HuH-7.5 (cell line): ENCODE measurements around the gene CHMP1B.
A peak's percentile ranks its signal among the peaks of the same experiment; 100 is the strongest.
"Not testable (repeated sequence)": the region's sequence is repeated elsewhere in the genome, so short reads cannot be mapped to it uniquely, and the experiment has no call there.

Experiments
- DNase-seq: peaks from one replicate; pipeline ENCODE4 v3.0.0; 2011; ENCODE audit warnings: low spot score

CHMP1B gene

DNA sequence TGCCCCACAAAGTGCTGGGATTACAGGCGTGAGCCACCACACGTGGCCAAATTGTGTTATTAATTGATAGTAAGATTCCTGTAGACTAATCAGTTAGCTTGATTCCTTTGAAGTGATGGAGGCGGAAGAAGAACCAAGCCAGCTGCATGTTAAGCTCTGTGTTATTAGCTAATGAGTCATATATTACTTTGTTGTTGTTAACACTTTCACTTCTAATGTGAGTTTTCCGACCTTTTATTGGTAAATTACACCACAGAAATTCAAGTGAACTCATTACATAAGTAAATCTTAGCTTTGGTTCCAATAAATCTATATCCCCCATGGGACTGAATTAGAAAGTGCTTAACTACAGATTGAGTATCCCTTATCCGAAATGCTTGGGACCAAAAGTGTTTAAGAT lies 20.3 kb downstream of the CHMP1B start:
- no peak for DNase-seq

DNA sequence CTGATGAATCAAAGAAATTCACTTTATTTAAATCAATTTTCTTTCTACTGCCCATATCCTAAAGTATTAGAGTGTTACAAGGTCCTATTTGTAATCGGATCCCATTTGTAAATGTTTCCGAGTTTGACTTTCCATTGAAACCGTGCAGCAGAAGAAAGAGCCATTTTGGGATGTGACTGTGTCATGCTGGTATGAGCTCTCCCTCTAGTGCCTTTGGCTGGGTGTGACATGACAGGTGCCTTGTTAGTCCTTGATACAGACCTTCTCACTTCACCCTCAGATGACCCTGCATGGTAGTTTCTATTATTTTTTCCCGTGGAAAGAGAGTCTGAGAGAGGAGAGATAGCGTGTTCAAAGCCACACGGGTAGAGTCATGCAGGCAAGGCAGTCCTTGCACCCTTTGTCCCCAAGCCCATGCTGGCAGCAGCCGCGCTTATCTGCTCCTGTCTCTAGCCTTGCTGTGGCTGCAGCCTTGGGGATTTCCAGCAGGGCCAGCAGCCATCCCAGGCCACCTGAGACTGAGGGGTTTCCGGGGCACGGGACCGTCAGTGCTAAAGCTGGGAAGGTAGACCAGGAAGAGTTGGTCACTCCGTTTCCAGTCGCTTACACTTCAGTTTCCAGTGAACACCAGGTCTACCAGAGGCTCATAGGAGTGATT lies 21.4 kb downstream of the CHMP1B start:
- peak; percentile 92 for DNase-seq

DNA sequence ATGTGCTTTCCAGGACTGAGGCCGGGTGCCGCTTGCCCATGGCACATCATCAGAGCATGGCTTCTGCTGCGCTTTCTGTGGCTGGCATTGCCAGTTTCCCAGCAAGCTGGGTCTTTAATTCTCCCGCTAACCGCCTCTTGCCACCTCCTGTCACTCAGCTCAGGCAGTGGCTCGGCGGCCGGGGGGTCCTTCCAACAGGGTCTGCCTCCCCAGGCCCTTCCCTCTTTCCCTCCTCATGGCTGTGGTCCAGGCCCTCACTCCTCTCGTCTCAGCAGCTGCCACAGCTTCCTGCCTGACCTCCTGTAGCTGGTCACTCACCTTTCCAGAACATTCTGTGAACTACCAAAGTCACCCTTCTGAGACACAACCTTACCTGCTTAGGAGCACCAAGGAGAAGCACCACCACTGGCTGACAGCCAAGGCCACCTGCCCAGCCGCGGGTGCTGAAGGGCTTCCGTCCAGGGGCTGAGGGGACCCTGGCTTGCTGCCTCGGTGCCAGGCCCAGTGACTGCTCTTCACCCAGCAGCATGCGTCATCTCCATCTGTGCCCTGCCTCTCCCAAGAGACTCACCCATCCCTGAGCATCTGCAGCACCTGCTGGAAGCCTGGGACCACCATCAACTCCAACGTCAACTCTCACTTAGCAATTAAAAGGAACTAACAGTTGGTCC lies 22.6 kb downstream of the CHMP1B start:
- DNase-seq = no peak

DNA sequence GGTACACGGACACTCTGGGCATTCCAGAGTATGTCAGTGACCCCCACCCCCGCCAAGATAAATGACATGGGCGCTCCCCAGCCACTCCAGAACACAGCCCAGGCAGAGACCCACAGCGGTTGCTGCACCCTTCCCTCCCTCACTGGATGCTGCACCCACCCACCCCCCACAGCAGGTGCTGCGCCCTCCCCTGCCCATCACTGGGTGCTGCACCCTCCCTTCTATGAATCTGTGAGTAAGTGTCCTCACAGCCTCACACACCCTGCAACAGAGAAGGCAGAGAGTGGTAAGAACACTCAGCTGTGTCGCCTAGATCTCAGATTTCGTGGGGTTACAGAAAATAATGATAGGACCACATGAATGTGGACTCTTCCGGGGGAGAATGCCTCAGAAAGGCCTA lies 23.5 kb downstream of the CHMP1B start:
- DNase-seq = no peak

DNA sequence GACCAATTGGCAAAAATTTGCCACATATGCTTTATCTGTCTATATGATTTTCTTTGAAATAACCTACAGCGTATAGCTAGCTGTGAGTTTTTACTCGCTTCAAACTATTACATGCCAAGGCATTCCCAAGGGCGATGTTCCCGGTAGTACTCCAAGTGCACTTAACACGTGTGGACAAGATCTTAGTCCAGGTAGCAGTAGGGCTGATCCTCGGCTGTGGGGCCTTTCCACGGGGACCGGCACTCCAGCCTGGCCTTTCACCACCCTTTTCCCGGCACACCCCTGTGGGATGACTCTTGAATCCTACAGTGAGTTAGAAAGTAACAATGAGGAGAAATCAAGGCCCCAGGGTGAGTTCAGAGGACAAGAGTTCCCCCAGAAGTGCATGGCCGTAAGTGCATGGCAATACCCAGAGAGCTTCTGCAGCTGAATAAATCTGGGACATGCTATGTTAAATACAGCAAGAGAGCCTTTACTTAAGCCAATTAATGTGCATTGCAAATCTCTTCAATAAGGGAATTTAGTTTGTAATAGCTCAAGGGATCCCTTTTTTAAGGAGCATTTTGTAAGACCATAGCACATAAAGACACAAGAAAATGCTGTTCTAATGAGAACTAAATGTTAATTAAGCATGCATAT lies 26.4 kb downstream of the CHMP1B start:
- DNase-seq = no peak

DNA sequence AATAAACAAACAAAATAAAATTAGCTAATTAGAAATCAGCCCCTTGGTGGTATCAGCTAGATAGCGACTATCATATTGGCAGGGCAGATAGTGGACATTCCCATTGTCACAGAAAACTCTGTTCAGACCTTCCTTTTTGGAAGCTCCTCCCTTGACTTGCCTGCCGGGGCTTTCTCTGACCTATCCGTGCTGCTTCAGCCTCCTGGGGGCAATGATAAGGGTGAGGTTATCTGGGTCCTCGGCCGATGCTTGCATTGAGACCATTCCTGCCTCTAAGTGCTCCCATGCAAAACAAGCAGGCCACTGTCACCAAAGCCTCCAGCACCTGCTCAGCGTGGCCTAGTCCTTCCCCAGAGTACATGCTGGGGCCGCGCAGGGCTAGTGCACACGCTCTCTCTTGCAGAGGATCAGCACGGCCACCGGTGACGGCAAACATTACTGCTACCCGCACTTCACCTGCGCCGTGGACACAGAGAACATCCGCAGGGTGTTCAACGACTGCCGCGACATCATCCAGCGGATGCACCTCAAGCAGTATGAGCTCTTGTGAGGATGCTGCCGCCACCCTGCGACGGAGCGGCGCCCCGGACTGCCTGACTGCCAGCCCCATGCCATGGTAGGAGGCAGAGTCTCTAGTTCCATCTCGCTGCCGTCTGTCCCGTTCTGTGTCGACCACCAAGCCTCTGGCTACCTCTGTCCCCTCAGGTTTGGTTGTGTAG lies 29.5 kb downstream of the CHMP1B start:
- no peak for DNase-seq

DNA sequence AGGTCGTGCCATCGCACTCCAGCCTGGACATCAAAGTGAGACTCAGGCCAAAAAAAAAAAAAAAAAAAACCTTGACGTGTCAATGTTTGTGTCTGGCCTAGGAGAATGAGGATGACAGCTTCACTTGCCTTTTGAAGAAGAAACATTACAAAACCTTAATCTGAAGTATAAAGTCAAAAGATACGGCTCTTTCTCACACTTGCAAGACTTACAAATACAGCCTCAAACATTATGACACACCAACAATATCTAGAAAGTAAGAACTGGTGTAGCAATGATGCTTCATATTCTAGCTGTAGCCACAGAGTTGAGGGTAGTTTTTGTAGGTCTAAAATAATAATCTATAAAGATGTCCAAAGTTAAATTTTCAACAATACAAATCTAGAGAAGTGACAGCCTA lies 31.4 kb downstream of the CHMP1B start:
- no peak for DNase-seq

DNA sequence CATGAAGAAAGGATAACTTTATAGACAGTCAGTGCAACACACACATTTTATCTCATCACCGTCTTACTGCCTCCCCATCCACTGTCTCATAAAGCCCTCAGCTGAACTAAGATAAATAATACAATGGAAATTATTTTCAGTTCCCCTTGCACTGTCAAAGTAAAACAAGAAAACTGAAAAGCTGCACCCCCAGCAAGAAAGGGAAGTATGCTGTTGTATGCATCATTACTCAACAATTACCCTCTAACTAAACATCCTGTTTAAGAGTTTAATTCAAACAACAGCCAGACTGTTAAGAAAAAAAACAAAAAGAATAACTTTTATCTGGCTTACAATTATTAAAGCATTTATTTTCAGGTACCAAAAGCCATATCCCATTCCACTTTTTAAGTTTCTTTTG lies 31.9 kb downstream of the CHMP1B start:
- no peak for DNase-seq

DNA sequence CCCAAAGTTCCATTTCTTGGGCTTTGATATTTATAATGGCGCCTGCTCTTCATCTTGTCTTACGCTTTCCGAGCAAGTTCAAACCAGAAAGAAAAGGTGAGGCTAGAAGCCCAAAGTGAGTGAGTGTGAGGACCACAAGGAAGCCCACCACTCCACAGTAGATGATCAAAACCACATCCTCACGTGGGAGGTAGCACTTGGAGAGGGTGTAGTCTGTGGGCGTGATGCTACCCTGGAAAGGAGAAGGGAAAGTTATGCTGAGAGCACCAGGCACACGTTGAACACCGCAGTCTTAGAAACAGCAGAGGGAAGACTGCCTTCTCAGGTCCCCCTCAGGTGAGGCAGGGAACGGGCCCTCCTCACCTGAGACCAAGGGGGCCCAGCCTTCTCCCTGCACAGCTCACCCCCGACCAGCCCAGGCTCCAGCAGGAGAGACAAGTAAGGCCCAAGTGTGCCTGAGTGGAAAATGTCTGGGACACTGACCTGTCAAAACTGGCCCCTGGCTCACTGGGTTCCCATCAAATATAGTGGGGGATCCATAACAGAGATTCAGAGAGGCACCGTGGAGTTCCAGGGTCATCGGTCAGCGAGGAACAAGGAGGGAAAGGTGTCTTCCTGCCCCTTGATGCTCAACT lies 33.3 kb downstream of the CHMP1B start:
- DNase-seq = no peak

DNA sequence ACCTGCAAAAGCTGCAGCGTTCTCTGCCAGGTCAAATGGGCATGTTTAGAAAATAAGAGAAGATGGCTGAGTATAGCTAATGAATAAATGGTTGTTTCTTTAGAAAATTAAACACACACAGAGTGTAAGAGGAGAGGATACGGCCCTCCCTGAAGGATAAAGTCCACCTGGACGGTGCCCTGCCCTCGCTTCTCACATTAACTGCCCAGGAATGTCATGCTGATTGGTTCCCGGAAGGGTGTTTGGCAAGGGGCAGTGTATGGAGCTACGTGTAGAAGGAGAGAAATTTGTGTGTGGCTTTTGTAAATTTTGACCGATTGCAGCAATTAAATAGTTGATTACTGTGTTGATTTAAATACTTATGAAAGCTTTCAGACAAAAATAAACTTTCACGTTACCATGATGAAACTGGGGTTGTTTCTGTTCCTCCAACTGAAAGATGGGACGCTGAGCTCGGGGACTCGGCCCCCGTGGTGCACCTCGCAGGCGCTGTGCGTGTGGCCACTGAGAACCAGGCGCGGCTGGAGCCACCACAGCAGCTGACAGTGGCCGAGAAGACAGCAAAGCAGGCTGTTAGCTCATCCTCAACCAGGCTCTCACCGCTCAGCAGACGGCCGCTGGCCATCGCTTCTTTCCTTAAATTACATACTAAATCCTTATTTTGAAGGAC lies 34.2 kb downstream of the CHMP1B start:
- no peak for DNase-seq

DNA sequence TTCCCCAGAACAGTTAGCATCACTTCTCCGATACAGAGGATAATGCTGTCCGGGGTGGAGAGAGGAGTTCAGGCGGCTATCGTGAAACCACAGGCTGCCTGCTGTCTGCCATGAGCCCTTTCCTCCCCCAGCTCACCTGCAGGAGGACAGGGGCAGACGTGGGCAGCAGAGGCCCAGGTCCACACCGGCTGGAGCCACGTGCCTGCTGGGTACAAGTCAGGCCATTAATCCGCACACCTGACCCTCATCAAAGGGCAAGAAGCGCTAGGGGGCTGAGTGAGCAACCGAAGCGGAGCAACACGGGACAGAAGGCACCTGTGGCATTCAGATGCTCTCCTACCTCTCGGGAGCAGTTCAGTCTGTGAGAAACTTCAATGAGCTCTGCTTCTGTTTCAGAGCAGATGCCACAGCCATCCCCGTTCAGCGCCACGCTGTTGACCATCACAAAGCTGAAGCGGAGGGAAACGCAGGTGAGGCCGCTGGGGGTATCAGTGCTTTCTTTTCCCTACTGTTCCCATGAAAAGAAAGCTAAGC lies 35.4 kb downstream of the CHMP1B start:
- no peak for DNase-seq

DNA sequence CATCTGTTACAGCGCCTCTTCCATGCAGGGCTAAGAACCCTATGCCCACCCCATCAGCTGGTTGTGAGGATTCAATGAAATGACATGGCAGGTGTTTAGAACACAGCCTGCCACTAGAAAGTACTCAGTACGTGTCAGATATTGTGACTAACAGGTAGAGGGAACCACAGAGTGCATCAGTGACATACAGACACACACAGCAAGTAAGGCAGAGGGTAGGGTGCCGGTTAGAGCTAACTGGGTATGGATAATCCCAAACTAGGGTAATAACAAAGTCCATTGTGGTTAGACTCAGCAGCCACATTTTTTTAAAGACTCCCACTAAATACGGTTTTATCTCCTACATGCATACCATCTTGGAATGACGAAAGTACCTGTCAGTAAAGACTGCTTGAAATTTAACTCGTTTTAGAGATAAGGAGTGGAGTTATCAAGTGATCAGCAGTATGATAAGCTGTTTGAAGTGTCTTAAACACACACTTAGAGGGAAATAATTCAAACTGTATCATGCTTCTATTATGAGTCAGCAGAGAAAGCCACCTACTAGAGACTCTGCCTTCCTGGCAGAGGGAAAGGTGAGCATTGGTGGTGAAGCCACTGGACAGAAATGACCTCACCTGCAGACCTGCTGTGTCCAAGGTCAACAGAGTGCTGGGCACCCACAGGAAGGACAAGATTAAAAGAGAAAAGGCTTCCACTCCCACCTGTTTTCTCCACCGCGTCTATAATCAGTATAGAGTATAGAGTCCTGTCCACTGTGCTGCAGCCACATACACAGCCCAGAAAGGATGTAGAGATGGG lies 36.3 kb downstream of the CHMP1B start:
- no peak for DNase-seq

DNA sequence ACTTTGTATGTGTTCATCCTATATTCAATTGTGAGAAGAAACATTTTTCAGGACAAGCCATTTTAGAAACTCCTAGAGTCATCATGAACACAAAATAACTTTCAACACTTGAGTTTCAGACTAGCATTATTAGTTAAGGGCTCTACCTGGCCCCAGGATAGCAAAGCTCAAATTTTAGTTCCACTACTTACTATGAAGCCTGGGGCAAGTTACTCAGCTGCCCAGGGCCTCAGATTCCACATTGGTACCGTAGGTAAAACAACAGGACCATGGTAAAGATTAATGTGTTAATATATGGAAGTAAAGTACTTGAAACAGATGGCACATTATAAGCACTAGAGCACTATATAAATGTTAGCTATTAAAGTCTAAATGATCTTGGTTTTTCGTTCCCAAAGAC lies 37.5 kb downstream of the CHMP1B start:
- DNase-seq = no peak

DNA sequence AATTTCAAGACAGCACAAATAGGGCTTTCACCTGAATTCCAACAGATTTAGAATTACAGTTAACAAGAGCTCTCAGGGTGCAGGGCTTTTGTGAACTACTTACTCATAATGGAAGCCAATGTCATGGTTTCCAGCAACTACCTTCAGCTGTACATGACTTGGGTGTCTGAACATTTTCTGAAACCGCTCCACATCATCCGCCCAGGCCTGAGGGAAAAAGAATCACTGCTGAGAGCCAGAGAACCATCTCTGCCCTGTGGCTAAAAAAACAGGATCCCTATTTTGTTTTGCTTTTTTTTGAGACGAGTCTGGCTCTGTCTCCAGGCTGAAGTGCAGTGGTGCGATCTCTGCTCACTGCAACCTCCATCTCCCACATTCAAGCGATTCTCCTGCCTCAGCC lies 38.1 kb downstream of the CHMP1B start:
- DNase-seq = no peak

DNA sequence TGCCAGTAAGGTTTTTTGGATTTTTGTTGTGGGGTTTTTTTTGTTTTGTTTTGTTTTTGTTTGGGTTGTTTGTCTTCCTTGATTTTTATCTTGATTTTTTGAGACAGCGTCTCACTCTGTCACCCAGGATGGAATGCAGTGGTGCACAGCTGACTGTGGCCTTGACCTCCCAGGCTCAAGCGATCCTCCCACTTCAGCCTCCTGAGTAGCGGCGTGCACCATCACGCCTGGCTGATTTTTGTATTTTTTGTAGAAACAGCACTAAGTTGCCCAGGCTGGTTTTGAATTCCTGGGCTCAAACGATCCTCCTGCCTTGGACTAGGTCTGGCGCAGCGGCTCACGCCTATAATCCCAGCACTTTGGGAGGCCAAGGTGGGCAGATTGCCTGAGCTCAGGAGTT lies 40.5 kb downstream of the CHMP1B start:
- DNase-seq = no peak

DNA sequence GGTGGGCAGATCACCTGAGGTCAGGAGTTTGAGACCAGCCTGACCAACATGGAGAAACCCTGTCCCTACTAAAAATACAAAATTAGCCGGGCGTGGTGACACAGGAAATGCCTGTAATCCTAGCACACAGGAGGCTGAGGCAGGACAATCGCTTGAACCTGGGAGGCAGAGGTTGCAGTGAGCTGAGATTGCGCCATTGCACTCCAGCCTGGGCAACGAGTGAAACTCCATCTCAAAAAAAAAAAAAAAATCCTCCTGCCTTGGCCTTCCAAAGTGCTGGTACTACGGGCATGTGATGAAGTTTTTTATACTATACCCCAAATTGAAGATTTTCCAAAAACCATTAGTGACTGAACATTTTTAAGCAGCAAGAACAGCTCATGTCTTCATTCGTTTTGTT lies 41.2 kb downstream of the CHMP1B start:
- not testable (repeated sequence) for DNase-seq

DNA sequence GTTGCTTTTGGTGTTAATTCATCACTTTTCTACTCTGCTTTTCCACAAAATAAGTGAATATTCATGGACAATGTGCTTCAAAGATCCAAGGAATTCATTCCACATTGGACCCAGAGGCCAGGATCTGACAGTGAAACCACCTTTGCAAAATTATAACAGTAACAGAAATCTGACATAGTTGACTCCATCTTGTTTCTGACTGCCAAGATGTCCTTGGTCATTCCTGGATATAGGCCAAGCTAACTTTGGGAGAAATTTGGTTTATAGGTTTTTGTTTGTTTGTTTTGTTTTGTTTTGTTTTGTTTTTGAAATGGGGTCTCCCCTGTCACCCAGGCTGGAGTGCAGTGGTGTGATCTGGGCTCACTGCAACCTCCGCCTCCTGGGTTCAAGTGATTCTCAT lies 46.6 kb downstream of the CHMP1B start:
- no peak for DNase-seq

DNA sequence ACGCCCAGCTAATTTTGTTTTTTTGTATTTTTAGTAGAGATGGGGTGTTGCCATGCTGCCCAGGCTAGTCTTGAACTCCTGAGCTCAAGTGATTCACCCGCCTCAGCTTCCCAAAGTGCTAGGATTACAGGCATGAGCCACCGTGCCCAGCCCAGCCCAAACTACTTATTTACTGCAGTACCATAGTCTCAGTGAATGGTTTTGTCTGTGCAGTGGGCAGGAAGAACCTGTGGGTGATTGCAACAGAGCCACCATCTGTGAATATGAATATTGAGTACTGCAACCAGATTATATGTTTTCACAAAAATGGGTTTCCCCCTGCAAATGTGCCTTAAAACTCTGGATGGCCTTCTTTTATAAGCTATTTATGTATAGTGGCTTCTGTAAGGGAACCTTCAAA lies 47.9 kb downstream of the CHMP1B start:
- DNase-seq = no peak

DNA sequence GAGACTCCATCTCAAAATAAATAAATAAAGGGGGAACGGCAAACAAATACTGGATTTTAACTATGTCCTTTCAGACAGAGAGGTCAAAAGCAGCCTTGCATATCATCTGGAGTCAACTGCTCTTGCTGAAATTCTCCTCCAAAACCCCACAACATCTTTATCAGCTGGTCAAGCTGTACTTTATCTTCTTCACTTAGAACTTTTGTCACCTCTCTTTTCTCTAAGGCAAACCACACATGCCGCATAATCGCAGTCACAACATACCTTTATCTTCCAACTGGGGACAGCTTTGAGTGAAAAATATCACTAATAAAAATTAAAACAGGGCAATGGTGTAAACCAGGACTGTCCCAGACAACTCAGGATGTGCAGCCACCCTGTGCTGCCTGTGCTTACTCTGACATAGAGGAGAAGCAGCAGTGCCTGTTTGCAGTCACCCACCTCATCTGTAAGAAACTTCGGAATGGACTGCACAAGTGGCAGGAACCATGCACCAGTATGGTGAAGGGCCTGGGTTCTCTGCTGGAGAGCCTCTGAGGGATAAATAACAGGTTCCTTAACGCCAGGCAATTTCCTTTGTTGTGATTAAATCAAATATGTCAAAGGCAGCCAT lies 50.7 kb downstream of the CHMP1B start:
- DNase-seq = no peak

DNA sequence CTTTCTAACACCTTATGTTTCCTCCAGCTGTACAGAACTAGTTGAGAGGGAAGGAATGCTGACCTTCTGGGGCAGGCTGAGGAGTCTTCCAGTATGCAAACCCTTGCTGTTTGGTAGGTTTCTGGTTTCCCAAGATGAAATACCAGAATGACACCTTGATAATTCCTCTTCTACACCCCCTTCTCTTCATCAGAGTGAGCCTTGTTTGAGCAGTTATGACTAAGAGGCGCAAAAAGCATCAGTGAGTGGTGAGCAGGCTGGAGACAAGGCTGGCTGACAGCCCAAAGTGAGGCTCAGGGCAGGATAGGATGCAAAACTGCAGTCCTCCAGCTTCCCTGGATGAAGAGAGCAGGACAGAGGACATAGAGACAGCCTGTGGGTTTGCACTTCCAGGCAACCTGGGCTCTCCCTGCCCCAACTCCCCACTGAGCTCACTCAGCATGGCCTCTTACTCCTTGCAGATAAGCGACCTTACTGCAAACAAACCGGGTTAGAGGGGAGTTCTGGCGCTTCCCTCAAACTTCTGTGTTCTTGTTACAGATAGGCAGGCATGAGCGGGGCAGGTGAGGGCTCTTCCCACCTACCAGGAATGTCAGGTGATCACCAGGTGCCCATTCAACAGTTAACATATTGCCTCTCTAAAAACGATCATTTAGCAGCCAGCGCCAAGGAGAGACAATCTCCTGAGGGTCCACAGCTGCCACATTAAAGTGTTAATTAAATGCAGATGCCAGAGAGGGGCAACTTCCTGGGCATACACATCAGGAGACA lies 51.5 kb downstream of the CHMP1B start:
- no peak for DNase-seq
